HCT116 (cell line): ENCODE data around the gene MAP3K20. TPM values are rescaled to one million over a fixed set of nuclear protein-coding genes. Genes with fewer than 3 reads are reported as not detected.

Experiments used
- ATAC-seq: fragments of 200-7000 bp; cut with Tn5 transposase; 2 replicates; pipeline ENCODE4 v1.9.1; 2020; ENCODE audit warnings: mild to moderate bottlenecking, moderate library complexity
- BruUV-seq: library from RNA; stranded (reverse); fragments of 400-500 nt; replicated peaks from 2 replicates; lab custom pipeline; 2021; lab: Mats Ljungman, UMichigan
- CTCF ChIA-PET: fragments of 300-600 bp; sonication (Branson Sonifier 250); formaldehyde crosslinking; loops from one replicate; lab custom pipeline; 2021; ENCODE audit warnings: antibody characterized with exemption; lab: Charles Lee
- POLR2A ChIA-PET: fragments of 300-600, 350-600 bp; sonication (Branson Sonifier 250); formaldehyde crosslinking; loops from one replicate; lab custom pipeline; 2021; ENCODE audit warnings: antibody characterized with exemption; lab: Charles Lee
- RAD21 ChIA-PET, 2 experiments: fragments of 300-600 bp; sonication (Branson Sonifier 250); formaldehyde crosslinking; loops; one replicate each; lab custom pipeline; 2023; ENCODE audit warnings: low total read pairs in 2 of 2; ENCODE audit not compliant: uncharacterized antibody in 2 of 2, unreplicated experiment in 2 of 2, low non-redundant PET in 1 of 2; lab: Charles Lee
- DNase-seq: peaks from one replicate; pipeline ENCODE4 v3.0.0-alpha.2; 2010; ENCODE audit warnings: low read depth, low spot score
- H2AFZ ChIP-seq: fragments of 200-600 bp; shearing (Covaris generic), sonication (generic); 2 replicates; pipeline ENCODE4 v1.6.1; 2017; ENCODE audit warnings: low read depth, mixed run types, mixed read lengths, antibody characterized with exemption, low read length; ENCODE audit not compliant: poor library complexity, severe bottlenecking
- H3K27ac ChIP-seq: 2 replicates; pipeline ENCODE4 v1.5.1; 2012; ENCODE audit warnings: low read depth, low read length
- H3K27me3 ChIP-seq: fragments of 200-600 bp; sonication (generic); 2 replicates; pipeline ENCODE4 v1.6.1; 2016; ENCODE audit warnings: mixed run types, low read length, mixed read lengths; ENCODE audit not compliant: insufficient read depth
- H3K36me3 ChIP-seq, 2 experiments: fragments of 200-500 bp in 1 of 2; fragments of 200-600 bp in 1 of 2; sonication (Bioruptor generic) in 1 of 2; sonication (generic) in 1 of 2; 2 replicates each; pipeline versions ENCODE4 v1.5.1 to v1.6.1; 2014 to 2016; ENCODE audit warnings: low read length in 2 of 2, inconsistent platforms in 1 of 2, mixed read lengths in 1 of 2, mixed run types in 1 of 2; ENCODE audit not compliant: insufficient read depth in 2 of 2, control insufficient read depth in 1 of 2
- H3K4me1 ChIP-seq, 2 experiments: fragments of 200-600 bp in 1 of 2; sonication (generic) in 1 of 2; 2 replicates each; pipeline versions ENCODE4 v1.5.1 to v1.6.1; 2012 to 2017; ENCODE audit warnings: low read length in 2 of 2, inconsistent platforms in 1 of 2, mild to moderate bottlenecking in 1 of 2, mixed read lengths in 1 of 2, mixed run types in 1 of 2, moderate library complexity in 1 of 2; ENCODE audit not compliant: insufficient read depth in 2 of 2, control insufficient read depth in 1 of 2
- H3K4me2 ChIP-seq: fragments of 200-600 bp; sonication (generic); 2 replicates; pipeline ENCODE4 v1.6.1; 2017; ENCODE audit warnings: mixed run types, low read length, mixed read lengths
- H3K4me3 ChIP-seq, 2 experiments: fragments of 200-600 bp in 1 of 2; sonication (generic) in 1 of 2; replicated peaks in 1 of 2; 2 replicates each; pipeline ENCODE4 v1.5.1; 2011 to 2016; ENCODE audit warnings: low read length in 2 of 2, control low read depth in 1 of 2, low read depth in 1 of 2, mild to moderate bottlenecking in 1 of 2, mixed read lengths in 1 of 2, mixed run types in 1 of 2
- H3K79me2 ChIP-seq: fragments of 200-600 bp; sonication (generic); 2 replicates; pipeline ENCODE4 v1.6.1; 2017; ENCODE audit warnings: mild to moderate bottlenecking, mixed run types, low read length, moderate library complexity, mixed read lengths; ENCODE audit not compliant: insufficient read depth
- H3K9ac ChIP-seq: fragments of 200-600 bp; sonication (generic); 2 replicates; pipeline ENCODE4 v1.6.1; 2016; ENCODE audit warnings: low read length, mixed read lengths
- H3K9me2 ChIP-seq: fragments of 200-600 bp; sonication (generic), shearing (Covaris generic); 2 replicates; pipeline ENCODE4 v1.6.1; 2017; ENCODE audit warnings: mixed run types, mild to moderate bottlenecking, moderate library complexity; ENCODE audit not compliant: insufficient read depth
- H3K9me3 ChIP-seq, 2 experiments: fragments of 200-500 bp in 1 of 2; fragments of 200-600 bp in 1 of 2; sonication (Bioruptor generic) in 1 of 2; sonication (generic) in 1 of 2; 2 replicates each; pipeline ENCODE4 v1.6.1; 2014 to 2017; ENCODE audit warnings: low read length in 2 of 2, mixed read lengths in 2 of 2, inconsistent platforms in 1 of 2, low read depth in 1 of 2, mild to moderate bottlenecking in 1 of 2, mixed run types in 1 of 2, moderate library complexity in 1 of 2; ENCODE audit not compliant: control insufficient read depth in 1 of 2, insufficient read depth in 1 of 2
- H4K20me1 ChIP-seq: fragments of 200-600 bp; sonication (generic), shearing (Covaris generic); 2 replicates; pipeline ENCODE4 v1.6.1; 2017; ENCODE audit warnings: mixed run types, mild to moderate bottlenecking, moderate library complexity; ENCODE audit not compliant: insufficient read depth
- CBX3 ChIP-seq: IDR thresholded peaks from 2 replicates; pipeline ENCODE4 v1.6.1; 2012; ENCODE audit warnings: low read depth
- CEBPB ChIP-seq: IDR thresholded peaks from 2 replicates; pipeline ENCODE4 v1.6.1; 2012; ENCODE audit warnings: low read depth
- CTCF ChIP-seq, 3 experiments: fragments of 200-600 bp in 1 of 3; sonication (generic) in 1 of 3; IDR thresholded peaks in 2 of 3; conservative IDR thresholded peaks in 1 of 3; 2 replicates each; pipeline ENCODE4 v1.5.1; 2012 to 2017; ENCODE audit warnings: low read depth in 2 of 3, low read length in 2 of 3, antibody characterized with exemption in 1 of 3, borderline replicate concordance in 1 of 3, control low read depth in 1 of 3, mild to moderate bottlenecking in 1 of 3, mixed read lengths in 1 of 3, mixed run types in 1 of 3, moderate library complexity in 1 of 3; ENCODE audit not compliant: insufficient read depth in 1 of 3
- EZH2phosphoT487 ChIP-seq: fragments of 200-600 bp; IDR thresholded peaks from 2 replicates; pipeline ENCODE4 v1.6.1; 2018; ENCODE audit warnings: antibody characterized with exemption, borderline replicate concordance
- FOSL1 ChIP-seq: IDR thresholded peaks from 2 replicates; pipeline ENCODE4 v1.6.1; 2012; ENCODE audit warnings: low read depth
- MAX ChIP-seq: IDR thresholded peaks from 2 replicates; pipeline ENCODE4 v1.6.1; 2012
- POLR2AphosphoS5 ChIP-seq: IDR thresholded peaks from 2 replicates; pipeline ENCODE4 v1.6.1; 2011; ENCODE audit warnings: mild to moderate bottlenecking, low read depth, low read length, moderate library complexity
- RAD21 ChIP-seq: IDR thresholded peaks from 2 replicates; pipeline ENCODE4 v1.6.1; 2012; ENCODE audit warnings: low read depth, mild to moderate bottlenecking
- REST ChIP-seq: IDR thresholded peaks from 2 replicates; pipeline ENCODE4 v1.6.1; 2012; ENCODE audit warnings: low read depth
- SIN3A ChIP-seq: IDR thresholded peaks from 2 replicates; pipeline ENCODE4 v1.6.1; 2012; ENCODE audit warnings: low read depth
- SP1 ChIP-seq: IDR thresholded peaks from 2 replicates; pipeline ENCODE4 v1.6.1; 2012; ENCODE audit warnings: low read depth
- SRF ChIP-seq: IDR thresholded peaks from 2 replicates; pipeline ENCODE4 v1.6.1; 2012; ENCODE audit warnings: low read depth
- TCF7L2 ChIP-seq: IDR thresholded peaks from 2 replicates; pipeline ENCODE4 v1.7.0; 2011; ENCODE audit warnings: borderline replicate concordance, inconsistent platforms; ENCODE audit not compliant: insufficient read depth, insufficient read length; ENCODE audit errors: extremely low read depth
- ZBTB33 ChIP-seq: IDR thresholded peaks from 2 replicates; pipeline ENCODE4 v1.6.1; 2011; ENCODE audit warnings: mild to moderate bottlenecking, low read length, moderate library complexity; ENCODE audit not compliant: insufficient replicate concordance; ENCODE audit errors: extremely low read depth
- ZFX ChIP-seq: fragments of 450-650 bp; IDR thresholded peaks from 2 replicates; pipeline ENCODE4 v1.6.1; 2017
- ZNF274 ChIP-seq: fragments of 200-500 bp; sonication (Bioruptor generic); IDR thresholded peaks from 2 replicates; pipeline ENCODE4 v1.6.1; 2014; ENCODE audit warnings: mild to moderate bottlenecking, low read depth, low read length, inconsistent platforms
- intact Hi-C: fragments of 100-400 bp; cut with micrococcal nuclease; formaldehyde crosslinking; loops from 2 replicates; pipeline ENCODE4 v1.10.0; 2022
- total RNA-seq: library from RNA; stranded (reverse); gene quantifications from one replicate; pipeline ENCODE4 v1.2.1, GENCODE V29; 2021; ENCODE audit not compliant: unreplicated experiment

The MAP3K20 gene
- total RNA-seq, 1 experiment from 2014 or later: 40.0 TPM

- TF ChIP-seq SIN3A (no peak), MAX (no peak), RAD21 (no peak), SRF (no peak), CEBPB (no peak), ZNF274 (no peak), CTCF (IDR thresholded peaks at IDR 0.05 in 2 of 3, conservative IDR thresholded peaks at IDR 0.05 in 1 of 3; ENCODE audit: borderline replicate concordance in 1 of 3, insufficient read depth in 1 of 3, low read depth in 2 of 3, low read length in 2 of 3) (no peak), TCF7L2 (no peak), ZFX (no peak), POLR2AphosphoS5 (no peak), SP1 (no peak), REST (no peak), FOSL1 (no peak), EZH2phosphoT487 (no peak), CBX3 (no peak), ZBTB33 (no peak)
- CTCF ChIA-PET: no interaction called here
- Histone ChIP-seq H3K36me3 (no peaks in the 10 kb centered on the region), H3K27me3 (peaks cover 6% of the 10 kb centered on the region; the same call in 1 of the 2 replicates), H3K4me3 (no peak overlapping the region), H3K9me2 (no peaks in the 10 kb centered on the region), H3K79me2 (no peaks in the 10 kb centered on the region), H3K9ac (no peak overlapping the region), H3K9me3 (no peaks in the 10 kb centered on the region), H3K4me1 (peaks cover 10 to 22% of the 10 kb centered on the region in 2 experiments), H3K27ac (no peak overlapping the region), H3K4me2 (no peak overlapping the region), H4K20me1 (no peaks in the 10 kb centered on the region), H2AFZ (no peak overlapping the region)
- DNase-seq (no peak), ATAC-seq (no peak)
- POLR2A ChIA-PET: no interaction called here
- RAD21 ChIA-PET: no interaction called here
- intact Hi-C loops: no loop called here
- no TSS peak for BruUV-seq
These were observed 21.2 kb upstream of the MAP3K20 start for GRCh38 chr2:173054466-173054865.
